T-helper 2 cell (primary cell): ENCODE data around the gene MRPL1.
"Not testable (repeated sequence)": the region's sequence is repeated elsewhere in the genome, so short reads cannot be mapped to it uniquely, and the experiment has no call there.

Source experiments
- DNase-seq, 5 experiments: peaks; one replicate each; pipeline versions ENCODE4 v3.0.0 to v3.0.0-alpha.2; 2012 to 2022

Gene MRPL1

GRCh38 chr4:77982900-77983540, 120.4 kb downstream of the MRPL1 start:
- not testable (repeated sequence) for DNase-seq

GRCh38 chr4:77983612-77984311, 121.1 kb downstream of the MRPL1 start:
- DNase-seq: not testable (repeated sequence)

GRCh38 chr4:77989968-77990367, 127.3 kb downstream of the MRPL1 start:
- no peak for DNase-seq

GRCh38 chr4:77990456-77990855, 127.8 kb downstream of the MRPL1 start:
- DNase-seq: no peak

GRCh38 chr4:77990904-77991358, 128.3 kb downstream of the MRPL1 start:
- no peak for DNase-seq

GRCh38 chr4:77992581-77992980, 130.0 kb downstream of the MRPL1 start:
- no peak for DNase-seq

- DNase-seq: peak in 1 of 5 experiments; percentile 3
Observed at GRCh38 chr4:77994194-77994721, 131.6 kb downstream of the MRPL1 start.

GRCh38 chr4:77996076-77996475, 133.4 kb downstream of the MRPL1 start:
- DNase-seq: no peak

- no peak for DNase-seq
Observed at GRCh38 chr4:78001531-78001930, 138.9 kb downstream of the MRPL1 start.

- DNase-seq: no peak
Observed at GRCh38 chr4:78002260-78002659, 139.6 kb downstream of the MRPL1 start.
